Small intestine (tissue), 7 donors: ENCODE measurements around the gene SNTG2. TPM values are rescaled to one million over a fixed set of nuclear protein-coding genes. Genes with fewer than 3 reads are reported as not detected.

Experiments used
- DNase-seq, 2 donors: peaks; one replicate each; pipeline versions ENCODE4 v3.0.0 to v3.0.0-alpha.2; 2013
- FAIRE-seq: peaks from 2 replicates; lab custom pipeline; 2012; peaks lifted over from hg19 to GRCh38; lab: Jason Lieb, UNC
- H3K27ac ChIP-seq, 3 donors: one replicate each; pipeline ENCODE4 v1.5.1; 2013; ENCODE audit warnings: low read length in 2 of 3, mild to moderate bottlenecking in 2 of 3, control low read depth in 1 of 3, inconsistent platforms in 1 of 3, low read depth in 1 of 3, moderate library complexity in 1 of 3
- H3K27me3 ChIP-seq, 3 donors: one replicate each; pipeline ENCODE4 v1.6.1; 2013; ENCODE audit warnings: low read length in 3 of 3, inconsistent platforms in 1 of 3; ENCODE audit not compliant: control insufficient read depth in 3 of 3, insufficient read depth in 3 of 3
- H3K36me3 ChIP-seq, 3 donors: one replicate each; pipeline ENCODE4 v1.6.1; 2013; ENCODE audit warnings: low read length in 3 of 3, inconsistent platforms in 1 of 3, low read depth in 1 of 3, mild to moderate bottlenecking in 1 of 3, moderate library complexity in 1 of 3; ENCODE audit not compliant: control insufficient read depth in 3 of 3, insufficient read depth in 2 of 3
- H3K4me1 ChIP-seq, 3 donors: one replicate each; pipeline ENCODE4 v1.6.1; 2013; ENCODE audit warnings: low read length in 2 of 3, inconsistent platforms in 1 of 3, low read depth in 1 of 3, mild to moderate bottlenecking in 1 of 3, moderate library complexity in 1 of 3; ENCODE audit not compliant: control insufficient read depth in 3 of 3, insufficient read depth in 2 of 3
- H3K4me3 ChIP-seq, 3 donors: one replicate each; pipeline ENCODE4 v1.5.1; 2013; ENCODE audit warnings: low read length in 3 of 3, control low read depth in 1 of 3, inconsistent platforms in 1 of 3, low read depth in 1 of 3, mild to moderate bottlenecking in 1 of 3, moderate library complexity in 1 of 3
- H3K9me3 ChIP-seq, 2 donors: one replicate each; pipeline ENCODE4 v1.6.1; 2013; ENCODE audit warnings: low read depth in 1 of 2, low read length in 1 of 2; ENCODE audit not compliant: control insufficient read depth in 2 of 2, insufficient read depth in 1 of 2
- WGBS, 3 donors: extraction: QIAGEN DNeasy Blood & Tissue Kit; methylation state at CpG; one replicate each; pipeline ENCODE4 v1.1.7; 2013; 5-methylcytosine and 5-hydroxymethylcytosine counted together
- polyA plus RNA-seq, 4 donors: library from polyadenylated mRNA; stranded (reverse) in 3 of 4; unstranded in 1 of 4; fragments of 200-250 nt in 3 of 4; fragments of 120-200 nt in 1 of 4; gene quantifications; one replicate each; pipeline versions ENCODE4 v1.2.1 to v1.2.3, GENCODE V29; 2013
- donor health status: healthy with polysubstance abuse.
- donor health status: control.
- donor health status: control.
- donor health status: Bipolar disorder and iron deficiency.
- donor health status: healthy.

Gene SNTG2
- polyA plus RNA-seq, 4 donors: 0.25 to 1.1 (median 0.54) TPM; not detected in 1

DNA sequence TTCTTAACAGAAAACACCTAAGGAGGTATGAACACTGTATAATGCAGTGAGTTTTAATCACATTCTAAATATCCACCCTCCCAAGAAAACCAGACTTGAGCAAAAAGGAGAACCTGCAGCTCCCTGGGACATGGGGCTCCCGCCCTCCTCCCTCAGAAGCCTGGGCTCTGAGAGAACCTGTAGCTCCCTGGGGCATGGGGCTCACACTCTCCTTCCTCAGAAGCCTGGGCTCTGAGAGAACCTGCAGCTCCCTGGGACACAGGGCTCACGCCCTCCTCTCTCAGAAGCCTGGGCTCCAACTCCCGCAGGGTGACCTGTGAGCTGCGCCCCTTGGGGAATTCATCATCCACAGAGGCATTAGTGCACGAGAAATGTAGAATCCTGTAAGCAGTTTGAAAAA lies 222.9 kb downstream of the SNTG2 start:
- FAIRE-seq (no peak), DNase-seq (no peak)
- no peak overlapping the region for H3K27ac ChIP-seq
- 73 to 86% (median 74%) methylated on average over 5 of the region's 5 CpGs for WGBS, 3 donors
- peaks cover 0 to 4% of the 10 kb centered on the region in 2 donors for H3K9me3 ChIP-seq
- H3K27me3 ChIP-seq: no peaks in the 10 kb centered on the region
- H3K4me1 ChIP-seq: no peaks in the 10 kb centered on the region
- no peak overlapping the region for H3K4me3 ChIP-seq
- no peaks in the 10 kb centered on the region for H3K36me3 ChIP-seq

DNA sequence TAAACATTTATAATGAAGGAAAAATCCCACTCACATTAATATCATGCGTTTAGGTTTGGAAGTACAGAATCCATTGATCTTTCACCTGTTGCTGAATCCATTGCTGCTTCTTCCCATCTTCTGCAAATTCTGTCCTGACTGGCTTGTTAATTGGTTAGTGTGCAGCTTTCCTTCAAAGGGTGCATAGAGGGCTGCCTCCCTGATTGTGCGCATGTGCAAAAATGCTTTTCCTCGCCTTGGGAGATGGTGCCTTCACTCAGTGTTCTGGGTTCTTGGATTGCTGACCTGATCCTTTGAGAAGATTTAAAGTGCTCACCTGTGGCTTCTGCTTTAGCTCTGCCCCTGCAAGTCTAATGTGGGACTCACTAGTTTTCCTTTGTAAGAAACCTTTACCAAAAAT lies 231.2 kb downstream of the SNTG2 start:
- Histone ChIP-seq H3K27me3 (no peaks in the 10 kb centered on the region), H3K36me3 (no peaks in the 10 kb centered on the region), H3K4me1 (no peaks in the 10 kb centered on the region), H3K4me3 (no peak overlapping the region), H3K27ac (no peak overlapping the region), H3K9me3 (peaks cover 0 to 7% of the 10 kb centered on the region in 2 donors)
- FAIRE-seq: no peak
- DNase-seq: no peak
- 85 to 94% (median 90%) methylated on average over 3 of the region's 3 CpGs for WGBS, 3 donors

DNA sequence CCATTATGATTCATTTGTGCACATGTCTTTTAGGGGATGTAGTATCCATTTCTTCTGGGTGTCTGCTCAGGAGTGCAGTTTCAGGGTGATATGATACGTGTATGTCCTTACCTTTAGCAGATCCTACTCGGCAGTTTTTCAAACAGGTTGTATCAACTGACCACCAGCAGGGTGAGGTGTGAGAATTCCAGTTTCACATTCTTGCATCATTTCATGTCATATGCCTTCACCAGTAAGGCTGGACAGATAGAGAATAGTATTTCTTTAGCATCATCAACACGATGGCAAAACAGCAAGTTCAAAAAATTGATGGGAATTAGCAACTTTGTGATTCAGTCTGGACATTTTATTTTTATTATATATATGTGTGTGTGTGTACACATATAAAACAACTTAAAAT lies 232.7 kb downstream of the SNTG2 start:
- H3K27me3 ChIP-seq: no peaks in the 10 kb centered on the region
- H3K4me3 ChIP-seq: no peak overlapping the region
- no peak overlapping the region for H3K27ac ChIP-seq
- H3K4me1 ChIP-seq: no peaks in the 10 kb centered on the region
- no peaks in the 10 kb centered on the region for H3K36me3 ChIP-seq
- FAIRE-seq (no peak), DNase-seq (no peak)
- WGBS, 3 donors: 73 to 89% (median 84%) methylated on average over 3 of the region's 3 CpGs
- peaks cover 0 to 7% of the 10 kb centered on the region in 2 donors for H3K9me3 ChIP-seq

DNA sequence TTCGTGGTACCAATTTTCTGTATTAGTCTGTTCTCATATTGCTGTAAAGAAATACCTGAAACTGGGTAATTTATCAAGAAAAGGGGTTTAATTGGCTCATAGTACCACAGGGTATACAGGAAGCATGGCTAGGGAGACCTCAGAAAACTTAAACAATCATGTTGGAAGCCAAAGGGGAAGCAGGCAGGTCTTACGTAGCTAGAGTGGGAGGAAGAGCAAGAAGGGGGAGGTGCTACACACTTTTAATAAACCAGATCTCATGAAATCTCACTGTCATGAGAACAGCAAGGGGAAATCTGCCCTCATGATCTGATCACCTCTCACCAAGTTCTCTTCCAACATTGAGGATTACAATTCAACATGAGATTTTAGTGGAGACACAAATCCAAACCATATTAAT lies 235.8 kb downstream of the SNTG2 start:
- FAIRE-seq (no peak), DNase-seq (no peak)
- Histone ChIP-seq H3K36me3 (no peaks in the 10 kb centered on the region), H3K4me1 (no peaks in the 10 kb centered on the region), H3K4me3 (no peak overlapping the region), H3K27ac (no peak overlapping the region), H3K27me3 (no peaks in the 10 kb centered on the region), H3K9me3 (peaks cover 0 to 7% of the 10 kb centered on the region in 2 donors)
- 56 to 65% (median 58%) methylated on average over 2 of the region's 2 CpGs for WGBS, 3 donors

DNA sequence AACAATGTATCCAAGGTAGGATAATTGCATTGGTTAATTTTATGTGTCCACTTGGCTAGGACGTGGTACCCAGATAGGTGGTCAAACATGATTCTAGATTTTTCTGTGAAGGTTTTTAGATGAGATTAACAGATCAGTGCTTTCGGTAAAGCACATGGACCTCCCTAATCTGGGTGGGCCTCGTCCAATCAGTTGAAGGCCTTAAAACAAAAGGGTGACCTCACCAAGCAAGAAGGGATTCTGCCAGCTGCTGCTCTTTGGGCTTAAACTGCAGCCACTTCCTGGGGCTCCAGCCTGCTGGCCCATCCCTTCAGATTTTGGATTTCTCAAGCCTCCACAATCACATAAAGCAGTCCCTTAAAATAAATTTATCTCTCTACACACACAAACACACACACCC lies 236.5 kb downstream of the SNTG2 start:
- FAIRE-seq (no peak), DNase-seq (no peak)
- Histone ChIP-seq H3K9me3 (peaks cover 0 to 9% of the 10 kb centered on the region in 2 donors), H3K27me3 (no peaks in the 10 kb centered on the region), H3K27ac (no peak overlapping the region), H3K4me3 (no peak overlapping the region), H3K4me1 (no peaks in the 10 kb centered on the region), H3K36me3 (no peaks in the 10 kb centered on the region)
- 63 to 82% (median 80%) methylated on average over 3 of the region's 3 CpGs for WGBS, 3 donors

DNA sequence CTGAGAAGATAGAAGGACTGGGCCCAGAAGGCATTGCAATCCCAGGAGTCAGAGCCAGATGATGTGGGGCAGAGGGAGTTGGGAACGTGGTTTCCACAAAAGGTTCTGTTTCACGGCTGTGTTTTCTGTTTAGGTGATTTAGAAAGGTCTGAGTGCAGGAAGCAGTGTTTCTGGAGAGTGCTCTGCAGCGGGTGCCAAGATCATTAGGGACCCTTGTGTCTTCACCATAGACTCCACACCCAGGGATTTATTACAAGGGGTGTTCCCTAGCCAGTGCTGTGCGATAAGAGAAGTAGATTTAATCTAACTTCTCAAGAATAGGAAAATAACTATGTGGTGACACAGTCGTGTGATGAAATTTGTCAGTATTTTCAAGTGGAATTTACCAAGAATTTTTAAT lies 241.5 kb downstream of the SNTG2 start:
- peaks cover 0 to 2% of the 10 kb centered on the region in 2 donors for H3K9me3 ChIP-seq
- no peak overlapping the region for H3K27ac ChIP-seq
- H3K36me3 ChIP-seq: no peaks in the 10 kb centered on the region
- no peak overlapping the region for H3K4me3 ChIP-seq
- WGBS, 3 donors: 66 to 80% (median 77%) methylated on average over 5 of the region's 5 CpGs
- no peaks in the 10 kb centered on the region for H3K4me1 ChIP-seq
- DNase-seq (no peak), FAIRE-seq (no peak)
- H3K27me3 ChIP-seq: no peaks in the 10 kb centered on the region

DNA sequence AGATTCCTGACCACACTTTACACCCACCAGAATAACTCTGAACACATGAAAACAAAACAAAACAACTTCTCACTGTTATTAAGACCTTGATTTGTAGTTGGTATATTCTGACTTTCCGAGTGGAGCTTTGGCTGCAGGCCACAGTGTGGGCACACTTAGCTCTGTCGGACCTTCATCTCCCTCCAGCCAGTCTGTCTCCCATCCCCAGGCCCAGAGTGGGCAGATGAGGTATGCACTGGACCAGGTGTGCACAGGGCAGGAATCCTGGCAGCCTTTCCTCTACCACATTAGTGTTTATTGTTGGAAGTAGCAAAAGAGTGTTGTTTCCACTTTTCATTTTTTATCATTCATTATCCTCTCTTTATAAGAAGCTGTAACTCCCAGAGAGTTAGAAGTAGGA lies 243.2 kb downstream of the SNTG2 start:
- FAIRE-seq (no peak), DNase-seq (no peak)
- no peak overlapping the region for H3K4me3 ChIP-seq
- no peaks in the 10 kb centered on the region for H3K36me3 ChIP-seq
- no peaks in the 10 kb centered on the region for H3K27me3 ChIP-seq
- WGBS, 3 donors: 84 to 90% (median 86%) methylated on average over 2 of the region's 2 CpGs
- no peak overlapping the region for H3K27ac ChIP-seq
- H3K4me1 ChIP-seq: no peaks in the 10 kb centered on the region
- peaks cover 0 to 4% of the 10 kb centered on the region in 2 donors for H3K9me3 ChIP-seq

DNA sequence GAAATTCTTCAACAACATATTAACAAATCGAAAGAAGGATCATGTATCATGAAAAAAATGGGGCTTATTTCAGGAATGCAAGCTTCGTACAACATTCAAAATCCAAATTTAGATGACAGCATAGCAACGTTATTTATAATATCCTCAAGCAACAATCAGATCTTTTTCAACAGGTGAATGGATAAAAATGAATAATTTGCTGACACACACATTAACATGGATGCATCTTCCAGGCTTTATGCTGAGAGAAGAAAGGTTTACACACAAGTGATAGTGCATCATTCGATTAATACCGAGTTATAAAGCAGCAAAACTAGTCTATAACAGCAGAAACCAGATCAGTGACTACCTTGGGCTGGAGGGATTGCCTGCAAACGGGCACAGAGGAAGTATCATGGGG lies 253.1 kb downstream of the SNTG2 start:
- WGBS, 3 donors: 62 to 82% (median 76%) methylated on average over 6 of the region's 6 CpGs
- FAIRE-seq: no peak
- DNase-seq: no peak

DNA sequence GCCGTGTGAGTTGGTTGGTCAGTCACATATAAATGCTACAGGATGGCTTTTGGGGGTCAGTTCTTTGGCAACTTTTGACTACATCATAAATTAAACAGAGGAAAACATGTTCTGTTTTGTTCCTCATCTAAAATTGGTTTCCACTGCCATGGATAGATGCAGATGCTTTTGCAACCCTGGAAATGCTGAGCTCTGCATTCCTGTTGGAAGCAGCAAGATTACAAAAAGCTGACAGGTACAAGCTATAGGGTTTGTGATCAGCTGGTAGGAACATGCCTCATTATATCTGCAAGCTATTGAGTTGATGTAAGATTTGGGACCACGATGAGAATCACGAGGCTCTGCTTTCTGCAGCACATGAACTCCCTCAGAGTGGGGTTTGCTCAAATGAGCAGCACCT lies 255.2 kb downstream of the SNTG2 start:
- 78 to 88% (median 85%) methylated on average over 3 of the region's 3 CpGs for WGBS, 3 donors
- FAIRE-seq: no peak
- Histone ChIP-seq H3K9me3 (no peaks in the 10 kb centered on the region), H3K4me1 (no peaks in the 10 kb centered on the region), H3K27ac (no peak overlapping the region), H3K4me3 (no peak overlapping the region), H3K27me3 (no peaks in the 10 kb centered on the region), H3K36me3 (no peaks in the 10 kb centered on the region)
- no peak for DNase-seq

More for the DNA sequence above, 253.1 kb downstream of the SNTG2 start:
- no peak overlapping the region for H3K4me3 ChIP-seq
- no peaks in the 10 kb centered on the region for H3K9me3 ChIP-seq
- H3K4me1 ChIP-seq: no peaks in the 10 kb centered on the region
- no peaks in the 10 kb centered on the region for H3K36me3 ChIP-seq
- no peak overlapping the region for H3K27ac ChIP-seq
- H3K27me3 ChIP-seq: no peaks in the 10 kb centered on the region
